HG03378 (cell line): ENCODE data around the gene GSTM5.
A peak's percentile ranks its signal among the peaks of the same experiment; 100 is the strongest.
"Not testable (repeated sequence)": the region's sequence is repeated elsewhere in the genome, so short reads cannot be mapped to it uniquely, and the experiment has no call there.

Experiments
- ATAC-seq: cut with Tn5 transposase; IDR thresholded peaks from one replicate; pipeline ENCODE4 v1.9.1; 2021; ENCODE audit warnings: mild to moderate bottlenecking, moderate library complexity; ENCODE audit not compliant: unreplicated experiment

Gene GSTM5

GRCh38 chr1:109726728-109727373 lies 14.8 kb downstream of the GSTM5 start:
- no peak for ATAC-seq

- no peak for ATAC-seq
Measured at GRCh38 chr1:109728870-109729269, 16.8 kb downstream of the GSTM5 start.

DNA sequence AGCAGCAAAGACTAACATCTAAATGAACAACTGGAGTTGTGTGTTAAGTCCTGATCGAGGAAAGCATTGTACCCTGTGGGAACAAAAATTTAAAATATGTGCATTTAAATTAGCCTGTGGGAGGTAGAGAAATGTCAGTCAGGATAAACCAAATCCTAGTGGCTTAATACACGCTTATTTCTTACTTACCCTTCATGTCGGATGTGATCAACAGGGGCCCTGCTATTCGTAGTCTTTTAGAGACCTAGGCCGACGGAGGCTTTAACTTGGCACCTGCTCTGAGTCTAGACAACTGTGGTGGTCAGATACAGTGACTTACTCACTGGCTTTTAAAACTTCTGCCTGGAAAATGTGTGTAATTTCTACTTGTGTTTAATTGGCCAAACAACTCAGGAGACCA lies 18.6 kb downstream of the GSTM5 start:
- ATAC-seq = no peak

DNA sequence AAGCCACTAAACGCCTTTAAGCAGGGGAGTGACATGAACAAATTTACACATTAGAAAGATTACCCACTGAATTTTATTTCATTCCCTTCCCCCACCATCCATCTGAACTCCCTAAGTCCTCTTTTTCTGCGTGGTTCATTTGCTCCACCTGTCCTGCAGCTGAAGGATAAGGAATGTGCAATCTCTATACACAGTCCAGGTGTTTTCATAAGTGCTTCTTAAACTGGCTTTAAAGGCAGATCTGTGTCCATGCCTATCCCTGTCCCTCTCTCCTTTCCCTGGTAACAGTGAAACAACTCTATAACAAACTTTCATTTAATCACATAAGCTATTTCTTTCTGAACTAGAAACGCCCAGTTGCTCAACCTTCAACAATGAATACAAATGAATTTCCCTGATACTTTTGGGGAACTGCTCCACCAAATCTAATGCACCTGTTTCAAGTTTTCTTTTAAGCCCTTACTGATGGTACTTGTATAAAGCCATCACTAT lies 20.4 kb downstream of the GSTM5 start:
- no peak for ATAC-seq

DNA sequence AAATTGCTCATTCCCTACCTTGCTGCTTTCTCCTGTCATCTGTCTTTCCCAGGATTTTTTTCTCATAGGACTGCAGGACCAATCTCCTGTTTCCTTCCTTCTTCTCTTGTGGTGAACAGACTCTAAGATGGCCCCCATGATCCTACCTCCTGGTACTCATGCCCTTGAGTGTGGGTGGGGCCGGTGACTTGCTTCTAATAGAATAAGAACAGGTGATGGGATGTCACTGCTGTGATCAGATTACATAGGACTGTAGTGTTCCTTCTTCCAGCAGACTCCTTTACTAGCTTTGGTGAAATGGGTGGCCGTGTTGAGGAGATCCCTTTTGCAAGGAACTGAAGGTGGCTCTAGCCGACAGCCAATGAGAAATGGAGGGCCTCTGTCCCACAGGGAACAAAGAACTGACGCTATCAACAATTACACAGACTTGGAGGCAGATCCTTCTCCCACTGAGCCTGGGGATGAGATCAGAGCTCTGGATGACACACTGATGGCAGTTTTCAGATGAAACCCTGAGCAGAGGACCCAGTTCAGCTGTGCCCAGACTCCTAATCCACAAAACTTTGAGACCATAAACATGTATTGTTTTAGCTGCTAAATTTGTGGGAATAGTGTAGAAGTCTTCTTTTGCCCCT lies 21.3 kb downstream of the GSTM5 start:
- ATAC-seq = no peak

GRCh38 chr1:109739738-109740614 lies 27.9 kb downstream of the GSTM5 start:
- ATAC-seq = peak; percentile 69

DNA sequence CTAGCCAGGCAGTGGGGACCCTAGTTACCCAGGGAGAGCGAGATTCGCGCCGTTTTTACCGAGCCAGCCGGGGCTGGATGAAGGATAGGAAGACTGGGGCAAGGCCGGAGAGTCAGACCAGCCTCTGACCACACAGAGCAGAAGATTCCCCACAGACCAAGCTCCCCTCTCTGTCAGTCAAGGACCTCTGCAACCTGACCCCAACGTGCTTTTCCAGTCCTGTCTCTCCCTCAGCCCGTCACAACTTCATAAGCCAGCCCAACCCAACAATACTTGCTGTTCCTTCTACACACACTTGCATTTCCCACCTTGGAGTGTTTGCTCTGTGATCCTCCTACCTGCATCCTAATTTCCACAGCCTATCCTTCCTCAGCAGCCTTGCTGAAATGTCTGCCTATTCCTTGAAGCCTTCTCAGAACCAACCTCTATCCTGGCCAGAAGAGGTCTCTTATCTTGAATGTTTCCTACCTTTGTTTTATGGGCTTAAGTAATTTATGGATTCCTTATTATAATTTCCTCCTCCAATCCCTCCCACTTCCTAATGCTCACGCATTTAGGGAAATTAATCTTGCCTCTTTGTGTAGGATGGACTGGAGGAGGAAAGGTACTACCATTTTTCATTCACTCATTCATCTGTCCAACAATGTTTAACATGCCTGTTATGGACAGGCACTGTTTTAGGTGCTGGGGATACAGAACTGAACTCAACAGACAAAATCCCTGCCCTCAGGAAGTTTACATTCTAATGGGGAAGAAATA lies 28.7 kb downstream of the GSTM5 start, which contains the start of gene GSTM3:
GSTM3 (minus strand) TSS at position 424 of the 759 bp plus-strand sequence. CDS start 751 bp downstream, outside the sequence.
- ATAC-seq = no peak

GRCh38 chr1:109748311-109748710 lies 36.3 kb downstream of the GSTM5 start:
- not testable (repeated sequence) for ATAC-seq

- ATAC-seq = no peak
Measured at GRCh38 chr1:109749221-109749620, 37.2 kb downstream of the GSTM5 start.

- ATAC-seq = no peak
Measured at GRCh38 chr1:109750241-109750882, 38.3 kb downstream of the GSTM5 start.

DNA sequence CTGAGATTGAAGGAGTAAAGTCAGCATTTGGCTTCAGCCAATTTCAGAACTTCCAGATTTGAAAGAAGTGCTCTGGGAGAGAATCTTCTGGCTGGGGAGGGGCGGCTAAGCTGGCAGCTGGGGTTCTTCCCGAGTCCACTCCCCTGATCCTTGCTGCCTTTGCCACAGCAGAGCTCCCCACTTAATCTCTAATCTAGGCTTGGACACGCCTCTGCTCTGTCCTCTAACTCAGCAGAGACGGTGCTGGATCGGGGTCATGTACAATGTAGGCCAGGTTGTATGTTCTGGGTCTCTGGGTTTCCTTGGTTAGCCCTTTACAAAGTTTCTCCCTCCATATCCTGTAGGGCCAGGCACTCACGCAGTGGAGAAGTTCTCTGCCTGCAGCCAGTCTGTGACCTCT lies 38.9 kb downstream of the GSTM5 start:
- no peak for ATAC-seq

GRCh38 chr1:109751531-109752260 lies 39.6 kb downstream of the GSTM5 start:
- ATAC-seq = no peak

DNA sequence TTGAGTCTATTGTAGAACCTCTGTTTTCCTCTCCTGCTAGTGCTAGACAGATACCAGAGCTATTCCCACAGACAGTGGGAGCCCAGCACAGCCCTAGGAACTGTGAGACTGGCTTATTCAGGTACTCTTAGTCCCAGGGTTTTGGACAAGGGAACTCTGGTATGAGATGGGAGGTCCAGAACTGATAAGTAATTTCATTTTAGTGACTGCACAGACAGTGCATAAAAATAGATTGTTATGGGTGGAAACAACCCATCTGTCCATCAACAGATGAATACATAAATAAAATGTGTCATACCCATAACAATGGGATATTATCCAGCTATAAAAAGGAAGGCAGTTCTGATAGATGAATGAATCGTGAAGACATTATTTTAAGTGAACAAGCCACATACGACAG lies 42.7 kb downstream of the GSTM5 start:
- no peak for ATAC-seq

GRCh38 chr1:109756325-109756724 lies 44.3 kb downstream of the GSTM5 start:
- ATAC-seq = not testable (repeated sequence)

DNA sequence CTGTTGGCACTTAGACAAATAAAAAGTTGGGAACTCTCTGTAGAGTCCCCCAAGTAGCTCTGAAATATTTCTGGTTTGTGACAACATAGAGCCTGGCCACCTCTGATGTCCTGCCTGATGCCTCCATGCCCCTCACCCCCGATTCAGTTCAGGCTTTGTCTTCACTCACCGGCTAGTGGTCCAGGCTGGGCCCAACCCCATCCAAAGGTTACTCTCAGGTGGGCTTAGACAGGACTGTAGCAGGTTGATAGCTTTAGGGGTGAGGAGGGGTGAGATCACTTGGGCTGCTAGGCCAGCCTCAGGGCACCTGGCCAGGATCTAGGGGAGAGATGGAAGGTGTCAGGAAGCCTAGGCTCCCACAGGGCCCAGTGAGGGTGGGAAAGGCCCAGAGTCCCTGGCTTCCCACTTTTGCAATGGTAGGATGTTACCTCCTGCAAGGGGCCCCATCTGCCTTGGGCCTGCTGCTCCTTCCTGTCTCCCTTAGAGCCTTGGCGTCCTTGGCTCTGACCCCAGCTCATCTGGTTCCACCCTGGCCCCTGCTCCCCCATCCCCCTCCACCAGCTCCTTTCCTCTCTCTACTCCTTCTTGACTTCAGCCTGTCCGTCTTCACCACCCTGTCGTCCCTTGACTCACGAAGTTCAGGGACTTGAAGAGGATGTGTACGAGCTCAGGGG lies 44.9 kb downstream of the GSTM5 start:
- no peak for ATAC-seq

GRCh38 chr1:109757936-109758786 lies 46.1 kb downstream of the GSTM5 start:
- no peak for ATAC-seq

GRCh38 chr1:109759513-109760334 lies 47.7 kb downstream of the GSTM5 start:
- ATAC-seq = no peak
